NCI-H1092 (cell line): ENCODE measurements around the gene PKHD1.

Source experiments
- DNase-seq: peaks from one replicate; lab custom pipeline; 2025; lab: John Stamatoyannopoulos, UW

The PKHD1 gene

DNA sequence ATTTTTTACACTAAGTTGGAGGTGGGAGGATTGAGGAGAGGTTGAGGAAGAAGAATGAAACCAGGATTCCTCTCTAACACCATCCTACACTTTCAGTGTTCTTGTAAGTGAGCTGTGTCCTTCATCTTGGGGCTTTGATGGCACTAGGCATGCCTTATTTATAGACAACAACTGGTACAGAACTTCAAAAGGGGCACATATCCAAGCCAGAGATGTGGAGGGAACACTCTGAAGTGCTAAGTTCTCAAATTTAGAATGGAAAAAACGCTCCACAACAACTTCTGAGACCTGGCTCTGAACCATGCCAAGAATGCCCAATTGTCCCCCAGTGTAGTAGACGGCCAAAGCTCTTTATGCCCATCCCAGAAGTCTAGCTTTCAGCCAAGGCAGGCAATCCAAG, 16.2 kb upstream of the PKHD1 start:
- no peak for DNase-seq

DNA sequence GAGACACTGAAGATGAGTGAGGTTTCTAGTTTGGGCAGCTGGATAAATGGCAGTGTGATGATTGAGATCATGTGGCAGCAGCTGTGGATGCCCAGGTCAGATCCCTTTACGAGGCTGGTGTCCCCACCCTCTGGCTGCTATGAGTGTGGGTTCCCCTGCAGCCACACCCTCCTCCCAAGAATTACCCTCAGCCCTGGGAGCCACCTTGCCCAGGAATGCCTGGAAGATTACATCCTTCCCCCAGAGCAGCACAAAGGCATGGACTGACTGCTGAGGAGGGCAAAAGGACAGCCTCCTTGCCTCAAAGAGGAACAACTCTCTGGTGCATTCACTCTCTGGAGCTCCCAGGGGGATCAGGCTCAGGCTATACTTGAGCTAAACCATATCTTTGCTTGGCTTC, 15.0 kb upstream of the PKHD1 start:
- no peak for DNase-seq

DNA sequence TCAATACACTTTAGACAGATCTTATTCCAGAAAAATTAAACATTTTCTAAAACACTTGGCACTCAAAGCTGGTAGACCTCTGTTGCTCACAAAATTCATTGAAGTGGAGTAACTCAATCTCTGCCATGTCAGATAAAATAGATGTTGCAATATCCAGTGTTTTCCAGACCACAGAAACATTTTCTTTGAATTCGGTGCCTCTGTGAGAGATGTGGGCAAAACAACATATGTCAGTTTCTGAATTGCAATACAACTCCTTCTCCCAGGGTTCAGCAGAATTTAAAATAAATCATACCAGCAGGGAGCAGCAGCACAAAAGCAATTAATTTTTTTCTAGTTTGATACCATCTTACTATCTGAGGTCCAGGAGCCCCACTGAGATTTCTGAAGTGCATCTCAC, 11.3 kb upstream of the PKHD1 start:
- DNase-seq = no peak

DNA sequence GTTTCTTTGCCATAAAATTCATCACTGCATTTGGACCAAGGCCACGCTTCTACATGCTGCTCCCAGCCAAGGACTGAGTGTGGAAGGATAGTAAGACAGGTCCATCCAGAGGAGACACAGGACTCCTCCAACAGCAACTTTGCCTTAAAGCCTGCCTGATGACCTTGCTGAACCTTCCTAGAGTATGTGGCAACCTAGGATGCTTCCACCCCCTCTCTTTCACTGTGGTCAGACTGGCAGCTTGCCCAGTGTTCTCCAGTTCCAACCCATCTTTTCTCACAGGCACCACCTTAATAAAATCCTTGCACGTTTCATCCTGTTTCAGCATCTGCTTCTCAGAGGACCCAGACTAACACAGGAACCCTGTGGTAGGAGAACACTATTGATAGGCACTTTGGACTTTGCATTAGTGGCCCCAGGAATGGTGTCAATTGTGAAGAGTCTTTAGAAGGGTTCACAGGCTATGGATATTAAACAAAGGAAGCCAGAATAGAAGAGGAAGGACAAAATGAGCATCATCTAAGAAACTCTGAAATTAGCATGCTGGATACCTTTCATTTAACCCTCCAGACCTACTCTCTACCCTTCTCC, 2.4 kb upstream of the PKHD1 start:
- no peak for DNase-seq

DNA sequence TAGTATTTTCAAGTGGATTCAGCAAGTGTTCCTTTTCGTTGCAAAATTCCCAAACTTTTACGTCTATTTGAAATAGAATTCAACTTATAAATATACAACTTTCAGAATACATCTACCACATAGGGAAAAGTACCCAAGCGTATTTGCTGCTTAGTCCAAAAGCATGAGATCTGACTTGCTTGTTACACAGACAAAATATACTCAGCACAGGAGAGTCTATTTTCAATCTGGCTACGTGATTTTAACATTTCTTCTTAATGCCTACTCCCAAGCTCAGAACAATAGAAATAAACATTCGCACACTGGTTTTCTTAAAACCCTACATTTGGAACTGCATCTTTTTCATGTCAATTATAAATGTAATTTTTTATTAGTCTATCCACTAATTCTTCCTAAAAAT, 672 bp downstream of the PKHD1 start:
- DNase-seq = no peak

DNA sequence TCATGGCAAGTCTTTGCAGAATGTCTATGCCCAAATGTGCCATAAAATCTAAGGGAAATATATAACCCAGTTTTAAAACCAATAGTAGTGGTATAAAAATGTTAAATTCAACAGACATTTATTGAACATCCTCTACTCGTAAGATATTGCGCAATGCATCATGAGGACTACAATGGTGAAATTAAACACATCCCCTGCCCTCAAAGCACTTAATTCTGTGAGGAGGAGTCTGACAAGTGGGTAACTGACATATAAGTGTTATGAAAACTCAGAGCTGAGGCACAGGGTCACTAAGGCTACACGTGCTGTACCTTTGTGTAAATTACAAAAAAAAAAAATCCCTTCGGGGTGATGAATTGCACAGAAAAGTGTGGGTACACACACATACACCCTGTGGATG, 6.2 kb downstream of the PKHD1 start:
- no peak for DNase-seq

DNA sequence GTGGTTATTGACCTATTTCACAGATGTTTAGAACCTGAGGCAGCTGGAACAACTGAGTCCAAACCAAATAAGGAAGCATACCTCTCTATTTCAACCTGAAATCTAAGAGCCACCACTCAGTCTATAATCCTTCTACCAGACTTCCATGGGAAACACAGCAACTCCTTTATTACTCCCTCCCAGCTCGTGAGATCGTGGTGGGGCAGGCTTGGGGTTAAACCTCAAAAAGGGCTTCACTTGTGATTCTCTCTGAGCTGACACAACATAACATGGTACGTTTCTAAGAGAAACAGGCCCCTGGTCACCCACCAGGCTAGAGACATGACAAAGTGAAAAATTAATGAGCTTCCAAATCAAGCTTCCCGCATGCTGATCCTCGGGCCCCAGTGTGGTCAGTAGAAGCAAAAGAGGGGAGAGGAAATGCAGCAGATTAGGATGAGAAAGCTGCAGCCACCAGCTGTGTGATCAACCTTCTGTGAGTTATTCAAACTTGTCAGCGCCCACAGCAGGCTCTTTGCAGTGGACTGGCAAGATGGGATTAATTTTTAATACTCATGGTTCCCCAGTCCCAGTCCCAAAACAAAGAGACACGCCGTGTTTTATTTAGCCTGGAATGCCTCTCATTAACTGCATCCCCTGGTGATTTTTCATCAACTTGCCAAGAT, 9.3 kb downstream of the PKHD1 start:
- DNase-seq = no peak

DNA sequence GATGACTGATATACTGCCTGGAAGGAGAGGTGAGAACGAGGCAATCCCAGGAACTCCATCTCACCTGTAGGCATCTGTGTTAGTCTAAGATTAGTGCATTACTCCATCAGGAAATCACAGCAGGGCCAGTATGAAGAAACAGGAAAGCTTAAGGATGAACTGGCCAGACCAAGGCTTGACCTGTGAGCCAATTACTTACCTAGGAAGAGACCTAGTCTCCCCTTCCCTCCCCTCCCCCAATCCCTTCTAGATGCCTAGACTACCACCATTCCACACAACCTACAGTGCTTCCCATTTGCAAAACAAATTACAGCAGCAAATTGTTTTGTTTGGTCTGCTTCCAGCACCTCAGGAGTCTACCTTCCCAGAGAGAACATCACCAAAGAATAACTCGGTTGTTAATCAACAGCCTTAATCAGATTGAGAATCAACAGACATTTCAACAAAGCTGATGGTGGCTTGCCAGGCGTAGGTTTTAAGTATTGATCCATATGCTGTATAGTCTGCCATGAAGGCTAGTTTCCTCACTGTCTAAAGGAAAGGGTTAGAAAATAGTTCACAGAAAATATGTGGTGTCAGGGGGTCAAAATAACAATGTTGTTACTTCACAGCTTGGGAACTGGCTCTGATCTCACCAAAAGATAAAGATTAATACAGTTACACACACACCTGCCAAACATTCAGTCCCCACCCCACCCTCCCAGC, 10.1 kb downstream of the PKHD1 start:
- DNase-seq = no peak

DNA sequence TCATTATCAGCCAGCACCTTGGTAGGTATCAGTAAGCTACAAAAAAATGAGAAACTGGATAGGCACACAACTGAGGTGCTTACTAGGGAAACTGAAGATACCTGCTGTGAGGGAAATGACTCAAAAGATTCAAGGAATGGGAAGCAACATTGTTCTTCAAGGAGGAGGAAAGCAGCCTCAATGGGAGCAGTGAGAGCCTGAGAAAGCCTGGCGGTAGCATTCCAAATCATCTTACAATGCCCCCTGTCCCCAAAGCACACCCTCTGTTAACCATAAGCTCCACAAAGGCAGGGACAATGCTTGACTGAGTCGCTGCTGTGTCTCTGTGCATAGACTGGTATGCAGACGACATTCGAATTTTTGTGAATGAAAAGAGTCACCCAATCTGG, 10.6 kb downstream of the PKHD1 start:
- DNase-seq = no peak

DNA sequence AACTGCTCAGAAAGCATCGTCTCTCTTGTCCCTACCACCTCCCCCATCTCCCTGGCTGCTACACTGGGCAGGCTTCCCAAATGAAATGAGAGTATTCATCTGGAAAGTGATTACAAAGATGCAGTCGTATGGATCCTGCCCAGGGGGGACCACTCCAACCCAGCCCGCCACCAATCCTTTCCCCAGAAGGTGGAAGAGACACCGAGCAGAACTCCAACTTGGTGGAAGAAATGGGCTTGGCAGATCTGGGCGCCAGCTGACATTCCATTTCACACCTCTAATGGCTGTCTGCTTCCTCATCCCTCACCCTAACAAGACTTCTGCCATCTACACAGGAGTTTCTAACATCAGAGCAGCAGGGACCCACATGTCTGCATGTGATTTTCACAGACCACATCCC, 12.7 kb downstream of the PKHD1 start:
- DNase-seq = no peak

DNA sequence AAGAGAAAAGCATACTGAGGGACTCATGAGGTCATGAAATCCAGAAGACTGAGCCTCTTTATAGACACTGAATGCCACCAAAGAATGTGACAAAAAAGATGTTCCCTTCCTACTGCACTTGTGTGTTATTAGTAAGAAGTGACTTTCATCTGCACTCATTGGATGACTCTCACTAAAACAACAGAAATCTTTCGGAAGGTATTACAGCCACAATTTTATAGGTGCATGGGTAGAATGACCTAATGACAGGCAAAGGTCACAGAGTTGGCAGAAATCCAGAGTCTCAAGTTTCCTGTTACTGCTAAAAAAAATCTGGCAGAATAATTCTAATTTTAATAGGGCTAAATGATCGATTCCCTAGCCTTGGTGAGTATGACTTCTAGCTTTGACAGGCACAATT, 13.3 kb downstream of the PKHD1 start:
- no peak for DNase-seq

DNA sequence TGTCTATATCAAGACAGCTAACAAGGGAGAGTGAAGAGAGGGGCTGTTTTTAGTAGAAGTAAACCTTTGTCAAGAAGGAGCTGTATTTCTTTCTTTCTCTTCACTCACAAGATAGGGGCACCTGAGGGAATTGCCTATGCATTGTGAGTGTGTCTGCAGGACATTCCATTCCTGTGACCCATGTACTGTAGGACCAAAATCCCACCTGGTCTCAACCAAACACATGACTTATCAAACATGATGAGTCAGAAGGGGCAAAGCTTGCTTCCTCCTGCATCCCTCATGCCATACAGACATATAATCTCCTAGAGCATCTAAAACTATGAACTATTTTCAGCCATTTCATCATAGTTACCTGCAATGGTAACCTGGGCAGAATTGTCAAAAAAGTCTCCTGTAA, 21.8 kb downstream of the PKHD1 start:
- no peak for DNase-seq

DNA sequence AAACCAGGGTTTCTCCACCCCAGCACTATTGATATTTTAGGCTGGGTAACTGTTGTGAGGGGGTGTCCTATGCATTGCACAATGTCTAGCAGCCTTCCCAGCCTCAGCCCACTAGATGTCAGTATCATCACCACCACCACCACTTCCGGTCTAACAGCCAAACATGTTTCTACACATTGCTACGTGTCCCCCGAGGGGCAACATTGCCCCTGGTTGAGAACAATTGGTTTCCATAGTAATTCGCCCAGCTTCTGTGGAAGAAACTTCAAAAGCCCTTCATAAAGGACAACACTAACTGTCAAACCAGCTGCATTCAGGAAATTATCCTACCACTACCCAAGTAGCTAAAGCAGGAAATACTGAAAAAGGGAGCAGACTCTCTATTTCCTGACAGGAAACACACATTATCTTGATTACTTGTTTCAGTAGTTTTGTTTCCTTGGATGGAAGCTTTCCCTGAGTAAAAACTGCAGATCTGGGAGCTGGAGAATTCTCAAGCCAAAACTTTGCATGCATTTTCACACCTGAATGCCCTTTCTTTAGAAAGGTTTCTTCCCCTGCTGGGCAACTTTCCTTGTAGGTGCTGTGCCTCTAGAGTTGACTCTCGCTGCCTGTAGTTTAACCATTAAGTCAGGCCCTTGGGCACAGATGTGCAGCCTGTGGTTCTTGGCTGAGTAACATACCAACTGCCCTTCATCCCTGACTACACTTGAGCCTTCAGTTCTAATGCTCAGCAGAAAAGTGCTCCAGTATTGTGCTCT, 23.6 kb downstream of the PKHD1 start:
- DNase-seq = no peak

DNA sequence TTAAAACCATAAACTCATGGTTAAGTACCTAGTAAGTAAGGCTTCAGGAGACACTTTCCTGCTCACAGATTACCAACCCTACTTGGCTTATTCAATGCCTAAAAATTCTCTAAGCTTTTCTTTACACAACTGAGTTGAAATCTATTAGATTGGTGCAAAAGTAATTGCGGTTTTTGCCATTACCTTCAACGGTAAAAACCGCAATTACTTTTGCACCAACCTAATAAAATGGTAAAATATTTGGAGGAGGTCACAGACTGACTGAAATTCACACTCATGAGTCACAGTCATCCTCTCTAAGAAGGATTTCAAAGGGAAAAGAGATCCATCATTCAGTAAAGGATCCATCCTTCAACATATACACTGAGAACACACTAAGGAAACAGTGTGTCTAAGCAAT, 25.9 kb downstream of the PKHD1 start:
- no peak for DNase-seq

DNA sequence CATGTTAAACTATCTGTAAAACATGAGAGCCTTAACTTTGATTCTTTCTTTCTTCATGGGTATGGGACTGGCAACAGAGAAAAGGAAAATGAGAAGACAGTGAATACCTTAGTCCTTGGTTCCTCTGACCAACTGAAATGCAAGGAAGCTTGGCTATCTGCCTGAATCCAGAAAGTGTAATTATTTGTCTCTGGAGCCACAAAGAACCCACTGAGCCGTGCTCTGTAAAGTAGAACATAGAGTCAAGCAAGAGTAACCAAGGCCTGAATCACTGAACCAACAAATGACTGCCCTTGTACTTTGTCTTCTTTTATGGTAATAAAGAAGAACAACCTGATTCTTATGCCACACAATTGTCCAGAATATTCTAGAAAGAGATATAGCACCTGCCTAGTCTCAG, 27.6 kb downstream of the PKHD1 start:
- no peak for DNase-seq

DNA sequence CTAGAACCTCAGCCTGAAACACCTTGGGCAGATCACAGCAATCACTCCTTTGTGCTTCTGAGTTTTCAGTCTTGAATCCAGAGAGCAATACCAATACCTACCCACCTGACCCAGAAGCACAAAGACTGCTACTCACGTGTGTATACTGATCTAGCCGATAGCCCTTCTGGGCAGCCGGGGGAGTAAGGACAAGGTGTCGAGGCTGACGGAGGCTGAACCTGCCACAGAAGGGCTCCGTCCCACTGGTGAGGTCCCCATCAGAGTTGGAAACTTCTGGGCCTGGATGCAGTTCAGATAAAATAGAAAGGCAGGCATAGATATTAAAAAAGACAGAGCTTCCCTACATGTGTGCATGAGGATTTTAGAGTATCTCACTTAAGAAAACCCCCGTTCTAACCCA, 32.0 kb downstream of the PKHD1 start:
- DNase-seq = no peak

DNA sequence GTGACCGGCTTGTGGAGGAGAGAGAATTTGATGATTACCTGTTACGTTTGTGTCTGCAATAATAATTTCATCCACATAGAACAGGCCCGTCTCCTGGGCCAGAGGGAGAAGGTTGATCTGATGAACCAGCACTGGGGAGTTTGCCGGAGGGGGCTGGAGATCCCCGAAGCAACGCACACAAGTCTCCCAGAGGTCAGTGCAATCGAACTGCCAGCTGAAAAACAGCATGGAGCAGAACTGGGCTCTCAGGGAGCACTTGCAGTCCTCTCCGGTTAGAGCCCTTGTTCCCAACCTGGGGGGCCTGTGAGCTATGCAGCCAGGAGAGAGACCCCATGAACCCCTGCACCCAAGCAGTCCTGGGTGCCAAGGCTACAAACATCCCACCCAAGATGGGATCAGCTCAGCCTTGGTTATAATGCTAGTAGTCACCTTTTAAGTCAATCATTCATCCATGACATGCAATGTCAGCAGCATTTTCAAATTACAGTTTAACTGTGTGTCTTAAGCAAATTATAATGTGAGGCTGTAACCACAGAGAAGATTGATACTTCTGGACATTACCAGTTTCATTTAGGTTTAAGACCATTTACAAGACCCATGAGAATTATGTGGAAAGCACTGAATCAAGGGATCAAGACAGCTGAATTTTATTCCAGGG, 34.2 kb downstream of the PKHD1 start:
- DNase-seq = no peak

DNA sequence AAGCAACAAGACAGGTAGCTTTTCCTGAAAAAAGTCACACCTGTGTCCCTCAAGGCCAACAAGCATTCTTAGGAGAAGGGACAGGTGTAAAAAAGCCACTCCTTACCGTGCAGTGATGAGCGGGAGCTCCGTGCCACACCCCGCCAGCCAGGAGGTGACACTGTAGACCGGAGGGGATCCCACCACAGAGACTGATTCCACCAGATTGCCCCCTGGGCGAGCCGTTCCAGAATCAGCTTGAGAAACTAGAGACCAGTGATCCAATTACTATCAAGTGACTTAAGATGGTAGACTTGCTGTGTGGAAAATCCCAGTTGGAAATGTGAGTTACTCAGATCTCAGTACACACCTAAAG, 37.4 kb downstream of the PKHD1 start:
- DNase-seq = no peak

DNA sequence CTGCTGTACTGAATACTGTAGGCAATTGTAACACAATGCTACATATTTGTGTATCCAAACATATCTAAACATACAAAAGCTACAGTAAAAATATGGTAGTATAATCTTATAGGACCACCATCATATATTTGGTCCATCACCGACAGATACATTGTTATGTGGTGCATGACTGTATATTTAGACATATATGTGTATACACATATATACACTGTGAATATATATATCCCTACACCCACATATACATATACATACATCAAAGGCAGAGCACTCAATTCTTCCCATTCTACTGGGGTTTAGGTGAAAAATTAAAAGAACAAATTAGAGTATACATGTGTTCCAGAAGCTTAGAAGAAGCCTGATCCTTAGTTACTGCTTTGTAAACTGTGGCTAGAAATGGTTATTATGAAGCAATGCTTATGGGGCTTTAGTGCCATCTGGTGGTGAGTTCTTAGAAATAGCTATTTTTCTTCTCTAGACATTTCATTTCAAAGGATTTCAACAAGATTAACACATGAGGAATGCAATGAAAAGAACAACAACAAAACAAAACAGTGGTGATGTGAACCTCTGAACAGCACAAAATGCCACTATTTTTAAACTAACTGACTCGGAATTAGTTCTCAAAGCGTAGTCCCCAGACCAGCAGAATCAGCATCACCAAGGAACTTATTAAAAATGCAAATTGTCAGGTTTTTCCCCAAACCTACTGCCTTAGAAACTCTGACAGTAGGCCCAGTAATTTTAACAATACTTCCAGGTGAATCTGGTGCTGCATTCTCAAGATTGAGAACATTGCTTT, 38.0 kb downstream of the PKHD1 start:
- DNase-seq = no peak

DNA sequence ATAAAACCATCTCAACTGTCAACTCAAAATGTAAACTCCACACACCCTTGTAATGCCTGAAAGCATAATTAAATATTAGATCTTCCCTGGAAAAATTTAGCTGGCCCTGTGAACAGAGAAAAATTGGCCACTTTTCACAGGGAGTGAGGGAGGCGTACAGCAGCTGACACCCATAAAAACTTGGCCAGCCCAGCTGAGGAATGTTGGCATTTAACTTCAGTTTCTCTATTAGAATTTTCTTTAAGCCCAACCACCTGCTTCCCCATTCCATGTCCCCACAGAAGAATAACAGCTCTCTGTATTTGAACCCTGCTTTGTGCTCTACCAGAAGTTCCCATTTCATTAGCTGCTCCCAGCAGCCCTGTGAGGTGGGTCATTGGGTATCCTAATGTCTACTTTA, 41.0 kb downstream of the PKHD1 start:
- DNase-seq = no peak

DNA sequence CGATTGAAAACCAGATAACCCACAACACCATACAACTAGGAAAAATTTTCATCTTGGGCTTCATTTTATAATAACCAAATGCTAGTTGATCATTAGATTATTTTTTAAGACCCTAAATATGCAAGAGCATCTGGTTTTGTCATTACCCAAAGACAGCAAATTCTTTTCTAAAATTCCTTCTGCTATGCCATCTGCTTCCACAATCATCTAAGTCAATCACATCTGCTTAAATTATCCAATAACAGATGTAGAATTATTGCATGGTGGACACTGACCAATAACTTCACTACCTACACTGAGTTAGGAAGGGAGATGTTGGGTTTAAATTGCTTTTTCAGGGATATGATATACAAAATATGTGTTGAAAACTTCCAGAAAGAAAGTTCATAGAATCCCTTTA, 41.9 kb downstream of the PKHD1 start:
- no peak for DNase-seq

DNA sequence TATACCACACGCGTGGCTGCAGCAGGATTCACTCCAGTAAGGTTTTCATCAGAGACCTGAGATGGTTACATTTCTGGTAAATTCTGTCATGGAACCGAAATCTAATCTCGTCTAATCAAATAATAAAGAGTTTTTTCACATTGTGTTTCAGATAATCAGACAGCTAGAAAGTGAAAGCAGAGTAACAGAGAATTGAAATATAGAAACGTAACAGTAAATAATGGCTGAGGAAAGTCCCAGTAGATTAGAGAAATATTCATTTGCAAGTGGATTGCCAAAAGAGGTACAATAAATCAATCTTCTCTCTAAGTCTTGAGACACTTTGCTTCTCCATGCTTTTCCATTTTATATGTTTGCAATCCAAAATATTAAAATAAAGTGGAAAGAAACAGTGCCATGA, 42.4 kb downstream of the PKHD1 start:
- DNase-seq = no peak
